Measurements from ENCODE around the gene CALN1. TPM values are rescaled to one million over a fixed set of nuclear protein-coding genes. Genes with fewer than 3 reads are reported as not detected.

CALN1 gene
- total and polyA plus RNA-seq, 2 experiments from 2014 or later: 7.6 to 14.5 TPM

GRCh38 chr7:71988201-71988600 lies 423.9 kb downstream of the CALN1 start (continued):
- no peak for TF ChIP-seq ZNF114 (CRISPR knock-in tag; IDR thresholded peaks at IDR 0.05)
- no peak for TF ChIP-seq NANOG (IDR thresholded peaks at IDR 0.05; ENCODE audit: borderline replicate concordance)

- Mint-ChIP-seq H3K4me1 (peaks cover 6% of the 10 kb centered on the region), H3K27ac (no peak overlapping the region), H3K4me3 (no peak overlapping the region), H3K27me3 (ENCODE audit: insufficient read depth, low read depth, poor library complexity) (peaks cover 3% of the 10 kb centered on the region), H3K36me3 (ENCODE audit: low read depth) (no peaks in the 10 kb centered on the region), H3K9me3 (no peaks in the 10 kb centered on the region; the same call in 2 of the 3 replicates)
- Histone ChIP-seq H3K9me2 (ENCODE audit: insufficient read depth) (no peaks in the 10 kb centered on the region), H3K4me1 (ENCODE audit: insufficient read depth) (no peaks in the 10 kb centered on the region), H3K36me3 (ENCODE audit: insufficient read depth) (no peaks in the 10 kb centered on the region), H4K20me1 (replicated peaks; ENCODE audit: insufficient read depth) (0 out of 2 replicates have a peak, but pooled peaks cover 4% of the 10 kb centered on the region), H2AFZ (no peak overlapping the region), H3K27ac (ENCODE audit: low read depth) (no peak overlapping the region), H3K27me3 (ENCODE audit: insufficient read depth) (no peaks in the 10 kb centered on the region), H3K4me2 (no peak overlapping the region), H3K4me3 (no peak overlapping the region), H3F3A (replicated peaks; ENCODE audit: low read depth) (no peaks in the 10 kb centered on the region), H3K79me2 (replicated peaks; ENCODE audit: insufficient read depth) (no peaks in the 10 kb centered on the region)
- DNase-seq (ENCODE audit: low spot score) (peak; percentile 18), ATAC-seq (peak; percentile 35; the same call in 1 of the 3 replicates)
- TF ChIP-seq CTCF (conservative IDR thresholded peaks at IDR 0.05; ENCODE audit: low read depth in 2 of 2): no peak
- TF ChIP-seq REST (IDR thresholded peaks at IDR 0.05; ENCODE audit: unreplicated experiment): no peak
- TF ChIP-seq NANOG (IDR thresholded peaks at IDR 0.05; ENCODE audit: borderline replicate concordance): no peak
- TF ChIP-seq EZH2 (IDR thresholded peaks at IDR 0.05; ENCODE audit: low read depth, unreplicated experiment): no peak
- TF ChIP-seq POLR2AphosphoS5 (IDR thresholded peaks at IDR 0.05; ENCODE audit: low read depth): no peak
- no peak for TF ChIP-seq CREB1 (CRISPR knock-in tag; IDR thresholded peaks at IDR 0.05; ENCODE audit: low read depth)
- TF ChIP-seq ZNF462 (CRISPR knock-in tag; IDR thresholded peaks at IDR 0.05): no peak
- TF ChIP-seq ZNF331 (CRISPR knock-in tag; IDR thresholded peaks at IDR 0.05; ENCODE audit: low read depth): no peak
- TF ChIP-seq ZNF114 (CRISPR knock-in tag; IDR thresholded peaks at IDR 0.05): no peak
- no peak for TF ChIP-seq JUNB (IDR thresholded peaks at IDR 0.05; ENCODE audit: unreplicated experiment)
- TF ChIP-seq ETS1 (IDR thresholded peaks at IDR 0.05): no peak
- TF ChIP-seq STAT1 (IDR thresholded peaks at IDR 0.05; ENCODE audit: unreplicated experiment): no peak
- no peak for TF ChIP-seq EZH2phosphoT487 (IDR thresholded peaks at IDR 0.05; ENCODE audit: unreplicated experiment)
Observed at GRCh38 chr7:71987200-71987767, 424.9 kb downstream of the CALN1 start.

All from GM23338 (cell line).